AG09319 (cell line): ENCODE data around the gene CCDC68.

ENCODE experiments used
- DNase-seq: peaks from one replicate; pipeline ENCODE4 v3.0.0-alpha.2; 2010; ENCODE audit warnings: low read depth; ENCODE audit errors: extremely low read depth
- CTCF ChIP-seq: IDR thresholded peaks from 2 replicates; pipeline ENCODE4 v1.5.1; 2011; ENCODE audit warnings: low read depth, mild to moderate bottlenecking, inconsistent platforms, low read length, moderate library complexity

CCDC68 gene

GRCh38 chr18:54877076-54877475 is 82.2 kb downstream of the CCDC68 start:
- no peak for DNase-seq
- no peak for TF ChIP-seq CTCF

- TF ChIP-seq CTCF: no peak
- no peak for DNase-seq
Measured at GRCh38 chr18:54875063-54875462, 84.2 kb downstream of the CCDC68 start.

GRCh38 chr18:54873884-54874255 is 85.4 kb downstream of the CCDC68 start:
- TF ChIP-seq CTCF: no peak
- DNase-seq: no peak

- no peak for TF ChIP-seq CTCF
Measured at GRCh38 chr18:54872681-54873080, 86.6 kb downstream of the CCDC68 start.

GRCh38 chr18:54871231-54871630 is 88.0 kb downstream of the CCDC68 start:
- DNase-seq: no peak
- no peak for TF ChIP-seq CTCF

More at GRCh38 chr18:54872681-54873080, 86.6 kb downstream of the CCDC68 start:
- no peak for DNase-seq

- no peak for TF ChIP-seq CTCF
- no peak for DNase-seq
Measured at GRCh38 chr18:54867131-54867530, 92.1 kb downstream of the CCDC68 start.

GRCh38 chr18:54860941-54861340 is 98.3 kb downstream of the CCDC68 start:
- no peak for DNase-seq
- TF ChIP-seq CTCF: no peak
